UCSD-AML1 (cell line): ENCODE data around the gene KRTAP4-11.
"Not testable (repeated sequence)": the region's sequence is repeated elsewhere in the genome, so short reads cannot be mapped to it uniquely, and the experiment has no call there.

Source experiments
- DNase-seq: peaks from one replicate; lab custom pipeline; 2025; ENCODE audit not compliant: unreplicated experiment; lab: John Stamatoyannopoulos, UW

KRTAP4-11 gene

GRCh38 chr17:41117846-41118386 is at the start of gene KRTAP4-11:
Gene KRTAP4-11 (minus strand): TSS chr17:41118373. CDS start chr17:41118315, 58 bp downstream.
- not testable (repeated sequence) for DNase-seq

GRCh38 chr17:41167561-41167960 is 49.4 kb upstream of the KRTAP4-11 start:
- no peak for DNase-seq

GRCh38 chr17:41163828-41164227 is 45.7 kb upstream of the KRTAP4-11 start:
- DNase-seq, result no peak

- DNase-seq, result no peak
These were observed 42.5 kb upstream of the KRTAP4-11 start, which contains the start of gene KRTAP4-4 for GRCh38 chr17:41160648-41161047. Gene KRTAP4-4 (minus strand): TSS chr17:41160748. CDS start chr17:41160691, 57 bp downstream.

- DNase-seq, result not testable (repeated sequence)
These were observed 42.0 kb upstream of the KRTAP4-11 start for GRCh38 chr17:41160190-41160589.

- no peak for DNase-seq
These were observed 35.7 kb upstream of the KRTAP4-11 start for GRCh38 chr17:41153856-41154255.

GRCh38 chr17:41151525-41151924 is 33.4 kb upstream of the KRTAP4-11 start:
- no peak for DNase-seq

- no peak for DNase-seq
These were observed 31.9 kb upstream of the KRTAP4-11 start for GRCh38 chr17:41150026-41150425.

- DNase-seq, result no peak
These were observed 31.4 kb upstream of the KRTAP4-11 start, which contains the start of gene KRTAP4-5 for GRCh38 chr17:41149652-41149985. Gene KRTAP4-5 (minus strand): TSS chr17:41149825. CDS start chr17:41149767, 58 bp downstream.

GRCh38 chr17:41148971-41149651 is 30.9 kb upstream of the KRTAP4-11 start:
- DNase-seq, result not testable (repeated sequence)

GRCh38 chr17:41147531-41148204 is 29.5 kb upstream of the KRTAP4-11 start:
- no peak for DNase-seq

- no peak for DNase-seq
These were observed 27.1 kb upstream of the KRTAP4-11 start for GRCh38 chr17:41145261-41145660.

- DNase-seq, result no peak
These were observed 26.7 kb upstream of the KRTAP4-11 start for GRCh38 chr17:41144846-41145245.

- no peak for DNase-seq
These were observed 23.2 kb upstream of the KRTAP4-11 start for GRCh38 chr17:41141361-41141760.

- DNase-seq, result no peak
These were observed 22.4 kb upstream of the KRTAP4-11 start, which contains the start of gene KRTAP4-6 for GRCh38 chr17:41140360-41141131. Gene KRTAP4-6 (minus strand): TSS chr17:41140544. CDS start chr17:41140487, 57 bp downstream.

- not testable (repeated sequence) for DNase-seq
These were observed 21.7 kb upstream of the KRTAP4-11 start for GRCh38 chr17:41139865-41140264.

GRCh38 chr17:41133880-41134735 is 15.9 kb upstream of the KRTAP4-11 start:
- no peak for DNase-seq

GRCh38 chr17:41131979-41132378 is 13.8 kb upstream of the KRTAP4-11 start:
- DNase-seq, result no peak

GRCh38 chr17:41127371-41127770 is 9.2 kb upstream of the KRTAP4-11 start:
- no peak for DNase-seq

GRCh38 chr17:41126412-41126811 is 8.2 kb upstream of the KRTAP4-11 start:
- no peak for DNase-seq
